Activated naive CD4-positive, alpha-beta T cell treated with Interleukin-2 at 50 U/mL for 16 hours (primary cell): ENCODE results near the gene EEF1AKMT2.

ENCODE experiments used
- DNase-seq: peaks from one replicate; pipeline ENCODE4 v3.0.0-alpha.2; 2020

EEF1AKMT2 gene

DNA sequence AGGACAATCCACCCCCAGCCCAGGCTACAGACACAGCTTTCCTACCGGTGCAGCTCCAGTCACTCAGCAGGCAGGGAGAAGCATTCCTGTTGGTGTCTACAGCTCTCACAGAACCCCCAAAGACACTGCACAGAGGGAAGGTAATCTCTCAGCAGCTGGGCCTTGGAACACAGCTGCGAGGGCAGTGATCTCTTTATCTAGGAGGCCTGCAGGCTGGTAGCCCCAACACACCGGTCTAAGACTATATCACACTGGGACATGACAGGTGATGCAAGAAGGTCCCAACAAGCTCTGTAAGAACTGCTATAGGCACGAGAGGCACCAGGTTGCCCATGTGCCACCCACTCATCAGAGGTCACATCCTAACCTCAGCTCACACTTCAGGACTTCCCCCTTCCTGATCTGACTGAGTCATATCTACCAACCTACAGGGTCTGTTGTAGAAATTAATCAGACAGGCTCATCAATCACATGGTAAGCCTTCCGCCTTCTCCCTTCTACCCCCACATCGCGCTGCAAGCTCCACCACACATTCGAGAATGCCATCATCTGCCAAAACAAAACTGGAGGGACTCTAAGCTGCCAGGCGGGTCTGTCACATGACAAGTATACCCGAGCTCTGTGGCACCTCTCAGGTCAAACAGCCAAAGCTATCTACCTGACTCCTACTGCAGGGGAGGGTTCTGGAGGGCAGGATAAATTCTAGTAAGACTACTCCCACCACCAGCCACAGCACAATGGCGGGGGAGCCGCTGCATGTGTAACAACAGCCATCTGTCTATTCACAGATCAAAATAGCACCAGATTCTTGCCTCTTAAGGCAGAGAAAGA lies 73.6 kb downstream of the EEF1AKMT2 start:
- DNase-seq: peak; percentile 85

DNA sequence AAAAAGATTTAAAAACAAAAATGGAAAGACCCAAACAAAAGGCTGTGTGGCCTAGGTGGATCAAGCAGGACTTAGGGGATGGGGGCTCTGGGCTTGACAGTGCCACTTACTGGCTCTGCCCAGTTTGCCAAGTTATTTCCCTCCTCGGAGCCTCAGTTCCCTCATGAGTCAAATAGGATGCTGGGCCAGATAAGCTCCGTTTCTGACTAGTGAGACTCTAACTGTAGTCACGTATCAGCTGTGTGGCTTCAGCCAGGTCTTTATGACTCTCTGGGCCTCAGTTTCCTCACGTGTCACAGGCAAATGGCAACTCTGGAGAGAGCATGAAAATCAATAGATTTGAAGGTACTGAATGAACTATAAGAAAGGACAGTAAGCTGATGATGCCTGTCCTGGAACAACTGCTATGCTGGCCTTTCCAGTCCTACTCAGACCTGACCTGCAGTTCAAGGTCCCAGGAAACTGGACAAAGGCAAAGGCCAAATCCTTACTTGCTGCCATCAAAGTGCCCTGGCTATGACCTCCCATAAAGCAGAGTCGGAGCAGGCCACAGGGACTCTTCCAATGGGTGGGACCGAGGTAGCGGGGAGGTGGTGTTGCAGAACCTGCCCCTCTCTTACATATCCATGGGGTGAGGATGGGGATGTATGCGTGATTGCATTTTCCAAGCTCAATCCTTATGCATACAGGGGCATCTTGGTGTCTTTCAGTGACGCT lies 74.5 kb downstream of the EEF1AKMT2 start:
- no peak for DNase-seq

DNA sequence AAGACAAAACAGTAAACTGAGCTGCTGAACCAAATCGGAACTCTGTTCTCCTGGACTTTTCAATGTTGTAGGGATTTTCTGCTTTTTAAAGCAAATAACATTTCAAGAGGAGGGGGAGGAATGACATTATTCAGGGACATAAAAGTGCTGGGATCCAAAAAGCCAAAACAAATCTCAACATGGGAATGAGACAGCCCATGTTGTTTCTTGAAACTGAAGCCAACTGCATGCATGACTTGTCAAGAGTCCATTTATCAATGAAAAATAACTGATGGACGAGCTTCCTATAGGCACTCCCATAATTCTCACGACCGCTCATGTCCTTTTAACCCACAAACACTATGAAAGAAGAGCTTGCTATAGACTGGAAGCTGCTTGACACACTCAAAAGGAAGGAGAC lies 75.3 kb downstream of the EEF1AKMT2 start:
- no peak for DNase-seq

DNA sequence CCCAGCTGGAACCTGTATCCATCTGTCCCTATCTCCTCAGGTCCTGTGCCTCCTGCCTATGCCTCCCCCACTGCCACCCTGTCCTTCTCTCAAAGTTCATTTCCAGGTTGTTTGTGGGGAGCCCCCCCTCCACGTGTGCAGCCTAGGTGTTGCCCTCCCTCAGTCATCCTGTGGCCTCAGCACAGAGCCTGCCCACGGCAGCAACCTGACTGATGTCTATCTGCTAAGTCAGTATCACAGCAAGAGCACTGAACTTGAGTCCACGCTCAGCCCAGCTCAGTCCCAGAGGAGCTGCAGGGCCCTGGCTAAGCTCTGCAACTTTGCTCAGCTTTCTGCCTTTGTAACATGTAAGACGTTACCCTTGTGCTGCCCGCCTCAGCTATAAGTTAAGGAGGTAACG lies 76.2 kb downstream of the EEF1AKMT2 start:
- no peak for DNase-seq

DNA sequence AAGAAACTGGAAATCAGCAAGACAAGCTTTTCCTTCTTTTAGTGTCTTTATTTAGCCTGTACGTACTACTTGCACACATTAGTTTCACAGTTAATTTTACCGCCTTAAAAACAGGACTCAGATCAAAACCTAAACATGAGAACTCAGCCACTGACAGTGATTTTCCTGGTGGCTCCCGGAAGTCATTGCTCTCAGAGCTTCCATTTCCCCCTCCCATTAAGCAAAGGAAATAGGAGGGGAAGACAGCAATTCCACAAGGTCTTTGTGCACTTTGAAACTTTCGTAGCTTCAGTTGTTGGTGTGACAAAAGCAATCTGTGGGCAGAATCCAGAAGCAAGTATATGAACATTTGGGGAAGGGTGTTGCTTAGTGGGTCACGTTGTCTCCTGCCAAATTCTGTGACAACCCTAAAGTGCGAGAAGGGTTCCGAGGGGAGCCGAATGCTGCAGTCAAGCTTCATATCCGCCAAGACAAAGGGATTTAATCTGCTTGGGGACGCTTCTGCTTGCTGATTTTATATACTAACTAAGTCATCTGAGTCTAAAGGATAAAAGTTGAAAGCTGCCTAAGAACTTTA lies 77.9 kb downstream of the EEF1AKMT2 start:
- no peak for DNase-seq

DNA sequence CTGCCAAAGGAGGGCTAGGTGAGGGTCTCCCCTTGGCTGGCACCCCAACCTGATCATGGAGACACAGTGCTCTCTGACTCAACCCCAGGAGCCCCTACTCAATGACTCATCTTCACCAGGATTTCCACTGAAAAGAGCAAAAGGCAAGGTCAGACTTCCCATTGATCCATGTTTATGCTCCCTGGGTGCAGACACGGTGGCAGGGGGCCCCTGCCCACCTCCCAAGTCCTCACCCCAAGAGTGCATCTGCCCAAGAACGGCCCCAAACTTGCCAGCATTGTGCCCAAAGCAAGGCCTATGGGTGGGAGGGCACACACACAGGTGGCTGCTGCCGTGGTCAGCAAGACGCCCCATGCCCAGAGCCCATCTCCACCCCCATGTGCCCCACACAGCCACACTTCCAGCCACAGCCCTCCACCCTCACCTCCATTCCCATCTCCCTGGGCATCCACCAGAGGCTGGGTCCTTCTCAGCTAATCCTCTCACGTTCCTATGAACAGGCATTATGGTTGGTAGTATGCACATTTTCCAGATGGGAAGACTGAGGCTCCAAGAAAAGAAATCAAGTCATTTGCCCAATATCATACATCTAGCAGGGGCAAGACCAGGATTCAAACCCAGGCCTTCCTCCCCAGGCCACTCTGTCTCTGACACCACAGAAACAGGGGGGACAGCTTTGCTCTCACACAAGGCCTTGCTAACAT lies 78.8 kb downstream of the EEF1AKMT2 start:
- no peak for DNase-seq

DNA sequence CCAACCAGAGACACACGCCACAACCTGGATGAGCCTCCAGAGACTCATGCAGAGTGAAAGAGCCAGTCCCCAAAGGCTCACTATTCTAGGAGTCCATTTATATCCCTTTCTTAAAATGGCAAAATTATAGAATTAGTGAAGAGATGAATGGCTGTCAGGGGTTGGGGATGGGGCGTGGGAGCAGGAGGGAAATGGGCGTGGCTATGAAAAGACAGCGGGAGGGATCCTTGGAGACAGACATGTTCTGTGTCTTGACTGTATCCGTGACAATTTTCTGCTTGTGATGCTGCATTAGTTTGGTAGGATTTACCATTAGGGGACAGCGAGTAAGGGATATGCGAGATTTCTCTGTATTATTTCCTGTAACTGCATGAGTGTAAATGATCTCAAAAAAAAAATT lies 80.5 kb downstream of the EEF1AKMT2 start:
- no peak for DNase-seq

DNA sequence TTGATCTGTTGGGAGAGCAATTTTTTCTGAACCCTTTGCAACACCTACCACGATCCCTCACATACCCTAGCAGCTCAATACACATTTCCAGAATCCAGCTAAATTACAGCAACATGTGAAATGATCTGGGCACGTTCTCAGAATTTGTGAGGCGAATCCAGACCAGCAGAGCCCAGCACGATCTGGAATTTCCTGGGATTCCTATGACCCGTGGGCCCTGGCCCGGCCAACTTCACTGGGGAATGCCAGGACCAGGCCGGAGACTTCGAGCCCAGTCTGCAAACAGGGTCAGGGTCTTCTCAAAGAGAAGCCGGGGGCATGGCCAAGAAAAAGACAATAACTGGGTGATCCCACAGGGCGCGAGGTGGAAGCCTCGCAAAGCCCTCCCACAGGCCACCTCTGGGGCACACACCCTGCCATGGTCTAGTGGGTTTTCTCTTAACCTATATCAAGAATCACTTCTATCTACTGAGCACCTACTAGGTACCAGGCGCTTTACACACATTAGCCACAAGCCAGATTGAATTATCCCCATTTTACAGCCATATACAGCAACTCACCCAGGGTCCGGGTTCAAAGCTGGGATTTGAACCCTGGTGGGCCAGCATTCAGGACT lies 81.3 kb downstream of the EEF1AKMT2 start:
- DNase-seq: no peak

DNA sequence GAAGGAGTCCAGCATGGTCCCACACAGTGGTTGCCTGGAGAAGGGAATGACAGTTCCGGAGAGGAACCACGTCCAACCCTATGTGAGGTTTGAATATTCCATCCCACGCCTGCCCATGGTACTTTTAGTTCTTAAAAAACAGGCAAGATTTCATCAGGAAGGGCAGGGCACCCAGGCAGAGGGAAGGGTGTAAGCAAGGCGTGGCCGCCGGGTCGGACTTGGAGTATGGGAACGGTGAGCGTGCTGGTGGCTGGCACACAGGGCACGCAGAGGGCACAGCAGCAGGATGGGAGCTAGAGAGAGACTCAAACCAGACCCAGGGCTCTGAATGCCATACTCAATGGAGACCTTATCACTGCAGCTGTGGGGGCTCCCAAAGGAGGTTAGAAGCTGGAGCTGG lies 81.8 kb downstream of the EEF1AKMT2 start:
- no peak for DNase-seq

DNA sequence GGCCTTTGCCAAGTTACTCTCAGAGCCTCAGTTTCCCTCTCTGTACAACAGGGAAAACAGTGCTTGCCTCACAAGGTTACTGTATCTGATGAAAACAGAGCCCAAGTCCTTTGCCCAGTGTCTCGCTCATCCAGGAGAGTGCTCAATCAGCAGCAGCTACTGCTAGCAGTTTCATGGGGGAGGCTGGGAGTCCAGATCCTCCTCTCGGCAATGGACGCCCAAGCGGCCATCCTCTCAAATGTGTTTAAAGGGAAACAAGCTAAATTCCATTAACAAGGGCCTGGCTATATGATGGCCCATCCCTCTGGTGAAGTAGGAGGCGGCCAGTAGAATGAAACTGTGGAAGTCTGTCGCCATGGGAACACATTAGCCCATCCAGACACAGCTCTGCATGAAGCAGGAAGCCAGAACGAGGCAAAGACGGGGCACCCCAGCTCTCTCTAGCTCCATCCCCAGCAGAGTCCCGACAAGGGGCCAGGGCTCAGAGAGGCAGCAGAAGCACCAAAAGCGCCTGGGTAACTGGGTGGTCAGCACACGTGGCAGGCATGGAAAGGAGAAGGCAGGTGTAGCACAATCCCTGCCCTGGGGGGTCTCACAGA lies 82.7 kb downstream of the EEF1AKMT2 start:
- no peak for DNase-seq

DNA sequence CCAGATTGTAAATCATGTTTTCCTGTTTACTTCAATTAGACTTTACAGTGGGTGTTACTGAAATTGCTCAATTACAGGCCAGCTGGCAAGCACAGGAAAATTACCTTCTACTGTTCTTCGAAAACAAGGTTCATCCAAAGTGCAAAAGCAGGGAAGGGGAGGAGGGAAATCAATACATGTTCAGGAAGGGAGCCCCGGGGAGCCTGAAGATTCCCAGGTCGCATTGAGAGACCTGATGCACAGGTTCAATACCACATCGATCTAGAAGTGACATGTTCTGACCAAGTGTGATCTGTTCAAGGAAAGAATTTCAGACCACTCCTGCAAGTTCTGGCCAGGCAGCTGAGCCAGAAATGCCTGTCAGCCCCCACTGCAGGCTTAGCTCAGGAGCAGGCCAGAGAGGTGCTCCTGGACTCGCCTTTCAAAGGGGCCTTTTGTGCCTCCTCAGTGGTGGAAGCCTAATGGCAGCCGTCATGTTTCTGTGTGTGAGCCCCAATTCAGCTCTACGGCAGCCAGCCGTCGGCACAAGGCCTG lies 83.4 kb downstream of the EEF1AKMT2 start:
- no peak for DNase-seq
